NAMALWA (cell line): Measurements from ENCODE around the gene ADCYAP1R1.

Experiments
- DNase-seq: peaks from one replicate; pipeline ENCODE4 v3.0.0-alpha.2; 2015; ENCODE audit warnings: low spot score

Gene ADCYAP1R1

GRCh38 chr7:31051598-31052486, at the start of gene ADCYAP1R1:
Gene ADCYAP1R1 (plus strand): TSS chr7:31052308. CDS start chr7:31063265, 10,957 bp downstream.
- DNase-seq: no peak

- DNase-seq: no peak
Measured at GRCh38 chr7:31003097-31003496, 49.0 kb upstream of the ADCYAP1R1 start.

GRCh38 chr7:31003721-31004120, 48.4 kb upstream of the ADCYAP1R1 start:
- DNase-seq: no peak

- DNase-seq: no peak
Measured at GRCh38 chr7:31004393-31004792, 47.7 kb upstream of the ADCYAP1R1 start.

- DNase-seq: no peak
Measured at GRCh38 chr7:31006857-31007256, 45.3 kb upstream of the ADCYAP1R1 start.

DNA sequence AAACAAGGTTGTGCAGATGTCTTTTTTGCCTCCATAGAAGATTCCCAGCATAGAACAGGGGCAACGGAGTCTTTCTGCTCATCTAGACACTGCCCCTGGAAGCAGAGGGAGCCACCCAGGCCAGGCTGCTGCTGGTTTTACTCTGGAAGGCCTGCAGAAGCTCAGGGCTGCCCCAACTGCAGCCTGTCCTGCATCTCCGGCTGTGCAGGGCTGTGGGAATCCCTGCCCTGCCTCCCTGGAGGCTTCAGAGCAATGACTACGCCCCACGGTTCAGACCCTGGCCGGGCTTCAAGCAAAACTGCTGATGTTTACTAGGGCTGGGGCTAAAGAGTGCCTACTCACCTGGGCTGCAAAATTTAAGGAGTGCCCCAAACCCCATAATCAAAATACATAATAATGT, 44.5 kb upstream of the ADCYAP1R1 start:
- no peak for DNase-seq

GRCh38 chr7:31014826-31015225, 37.3 kb upstream of the ADCYAP1R1 start:
- DNase-seq: no peak

- no peak for DNase-seq
Measured at GRCh38 chr7:31017032-31017675, 35.0 kb upstream of the ADCYAP1R1 start.

GRCh38 chr7:31017721-31018120, 34.4 kb upstream of the ADCYAP1R1 start:
- DNase-seq: no peak

DNA sequence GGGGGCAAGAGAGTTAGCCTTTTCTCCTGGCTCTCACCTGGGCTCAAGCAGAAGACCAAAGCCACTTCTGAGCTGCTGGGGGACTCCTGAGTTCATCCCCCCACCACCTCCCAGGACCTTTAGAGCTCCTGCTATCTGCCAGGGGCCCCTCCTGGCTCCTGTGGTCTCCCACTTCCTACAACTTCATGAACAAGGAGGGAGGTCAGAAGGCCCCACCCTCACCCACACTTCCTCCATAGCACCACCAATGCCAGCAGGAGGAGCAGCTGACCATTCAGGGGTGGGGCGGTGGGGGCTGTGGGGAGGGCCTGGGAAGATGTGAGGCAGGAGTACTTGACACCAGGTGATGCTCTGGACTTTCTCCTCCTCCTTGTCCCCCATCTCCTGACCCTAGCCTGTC, 32.6 kb upstream of the ADCYAP1R1 start:
- no peak for DNase-seq

- no peak for DNase-seq
Measured at GRCh38 chr7:31020161-31020560, 31.9 kb upstream of the ADCYAP1R1 start.

DNA sequence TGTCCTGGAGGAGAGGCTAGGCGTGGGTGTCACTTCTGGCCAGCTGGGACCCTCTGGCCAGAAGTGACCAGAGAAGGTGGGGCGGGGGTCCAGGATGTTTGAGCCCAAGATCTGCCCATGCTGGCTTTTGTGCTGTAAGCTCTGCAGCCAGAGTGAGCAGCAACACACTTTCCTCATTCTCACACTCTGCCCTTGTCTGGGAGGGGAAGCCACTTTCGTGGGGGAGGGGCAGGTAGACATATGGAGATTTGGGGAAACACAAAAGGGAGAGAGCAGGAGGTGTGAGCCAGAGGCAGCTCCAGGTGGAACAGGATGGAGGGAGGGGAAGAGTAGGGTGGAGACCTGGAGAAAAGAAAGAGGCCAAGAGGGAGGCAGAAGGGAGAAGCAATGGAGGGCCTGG, 31.5 kb upstream of the ADCYAP1R1 start:
- no peak for DNase-seq

DNA sequence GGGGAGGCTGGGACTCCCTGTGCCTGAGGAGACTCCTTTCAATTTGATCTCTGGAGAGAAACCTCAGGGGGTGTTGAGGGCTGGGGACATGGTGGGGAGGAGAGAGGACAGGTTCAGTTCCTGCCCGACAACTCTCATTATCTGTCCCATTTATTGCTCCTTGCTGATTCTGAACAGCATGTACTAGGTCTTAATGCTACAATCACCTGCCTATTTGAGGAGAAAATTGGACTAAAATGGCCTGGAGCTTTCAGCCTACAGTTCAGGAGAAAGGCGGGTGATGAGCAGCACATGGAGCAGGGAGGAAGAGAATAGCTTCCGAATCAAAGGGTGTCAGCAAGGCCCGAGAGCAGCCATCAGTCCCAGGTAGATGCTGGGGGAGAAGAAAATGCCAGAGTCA, 30.0 kb upstream of the ADCYAP1R1 start:
- no peak for DNase-seq

DNA sequence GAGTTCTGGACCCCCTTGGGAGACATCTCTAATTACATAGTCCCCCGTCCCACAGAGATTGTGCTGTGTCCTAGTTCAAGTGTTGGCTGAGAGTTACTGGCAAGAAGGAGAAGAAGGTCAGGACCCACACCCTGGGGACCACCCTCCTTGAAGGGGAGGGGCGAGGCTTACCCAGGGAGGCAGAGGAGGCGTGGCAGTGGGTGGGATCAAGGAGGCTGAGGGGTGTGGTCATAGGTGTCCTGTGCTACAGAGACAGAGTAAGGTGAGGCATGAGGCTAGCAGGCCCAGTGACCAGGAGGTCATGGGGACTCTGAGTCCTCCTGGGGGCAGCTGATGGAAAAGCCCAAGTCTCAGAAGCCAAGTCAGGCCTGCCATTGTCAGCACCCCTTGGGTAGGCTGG, 29.4 kb upstream of the ADCYAP1R1 start:
- DNase-seq: peak; percentile 10

DNA sequence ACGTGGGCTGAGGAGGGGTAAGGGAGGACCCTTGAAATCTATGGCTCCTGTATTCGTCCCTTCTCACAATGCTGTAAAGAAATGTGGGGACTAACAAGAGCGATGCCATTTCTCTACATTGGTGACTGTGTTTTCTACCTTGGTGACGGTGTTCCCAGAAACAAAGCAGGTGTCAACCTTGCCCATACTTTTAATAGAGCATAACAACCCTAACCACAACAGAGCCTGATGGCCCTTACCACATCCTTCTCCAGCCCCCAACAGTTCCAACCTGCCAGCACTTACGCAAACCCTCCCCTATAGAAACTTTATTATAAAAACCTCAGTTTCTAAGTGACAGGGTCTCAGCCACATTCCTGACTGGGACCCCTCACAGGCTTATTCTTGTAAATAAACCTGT, 28.2 kb upstream of the ADCYAP1R1 start:
- no peak for DNase-seq

GRCh38 chr7:31027161-31027965, 24.7 kb upstream of the ADCYAP1R1 start:
- DNase-seq: no peak

DNA sequence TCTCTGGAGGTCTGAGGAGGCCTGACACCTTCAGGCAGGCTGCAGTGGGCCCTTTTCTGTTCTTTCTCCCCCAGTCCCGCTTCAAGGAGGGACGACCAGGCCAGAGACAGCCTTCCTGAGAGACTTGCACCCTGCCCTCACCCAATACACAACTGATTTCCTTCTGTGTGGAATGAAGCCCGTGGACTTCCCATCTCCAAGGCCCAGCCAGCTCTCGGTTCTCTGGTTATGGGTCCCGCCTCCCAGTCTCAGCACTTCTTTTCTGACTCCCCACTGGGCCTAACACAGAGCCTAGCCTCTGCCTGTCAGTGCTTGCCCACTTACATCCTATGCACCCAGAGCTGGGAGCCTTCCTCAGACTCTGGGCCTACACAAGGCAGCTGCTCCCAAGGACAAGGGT, 24.1 kb upstream of the ADCYAP1R1 start:
- no peak for DNase-seq

DNA sequence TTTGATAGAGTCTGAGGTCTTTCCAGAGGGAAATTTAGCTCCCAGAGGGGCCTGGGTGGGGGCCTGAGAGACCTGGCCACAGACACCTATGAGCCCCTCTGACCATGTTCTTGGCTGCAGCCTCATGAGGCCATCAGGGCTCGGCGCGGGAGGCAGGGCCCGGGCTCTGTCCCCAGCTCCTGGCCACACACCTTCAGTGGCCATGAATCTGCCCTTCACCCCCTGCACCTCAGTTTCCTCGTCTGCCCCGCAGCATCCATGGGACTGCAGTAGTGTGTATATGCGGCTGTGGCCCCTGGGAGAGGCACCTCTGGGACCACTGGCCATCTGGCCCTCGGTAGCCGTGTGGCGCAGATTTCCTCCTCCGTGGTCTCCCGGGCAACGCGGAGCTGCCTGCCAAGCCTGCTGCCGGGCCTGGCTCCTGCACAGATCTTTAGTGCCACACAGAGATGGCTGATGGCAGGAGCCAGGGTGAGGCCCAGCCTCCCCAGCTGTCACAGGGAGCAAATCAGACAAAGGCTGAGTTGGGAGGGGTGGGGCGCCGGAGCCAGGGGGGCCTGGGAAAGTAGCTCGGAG, 23.6 kb upstream of the ADCYAP1R1 start:
- DNase-seq: no peak

DNA sequence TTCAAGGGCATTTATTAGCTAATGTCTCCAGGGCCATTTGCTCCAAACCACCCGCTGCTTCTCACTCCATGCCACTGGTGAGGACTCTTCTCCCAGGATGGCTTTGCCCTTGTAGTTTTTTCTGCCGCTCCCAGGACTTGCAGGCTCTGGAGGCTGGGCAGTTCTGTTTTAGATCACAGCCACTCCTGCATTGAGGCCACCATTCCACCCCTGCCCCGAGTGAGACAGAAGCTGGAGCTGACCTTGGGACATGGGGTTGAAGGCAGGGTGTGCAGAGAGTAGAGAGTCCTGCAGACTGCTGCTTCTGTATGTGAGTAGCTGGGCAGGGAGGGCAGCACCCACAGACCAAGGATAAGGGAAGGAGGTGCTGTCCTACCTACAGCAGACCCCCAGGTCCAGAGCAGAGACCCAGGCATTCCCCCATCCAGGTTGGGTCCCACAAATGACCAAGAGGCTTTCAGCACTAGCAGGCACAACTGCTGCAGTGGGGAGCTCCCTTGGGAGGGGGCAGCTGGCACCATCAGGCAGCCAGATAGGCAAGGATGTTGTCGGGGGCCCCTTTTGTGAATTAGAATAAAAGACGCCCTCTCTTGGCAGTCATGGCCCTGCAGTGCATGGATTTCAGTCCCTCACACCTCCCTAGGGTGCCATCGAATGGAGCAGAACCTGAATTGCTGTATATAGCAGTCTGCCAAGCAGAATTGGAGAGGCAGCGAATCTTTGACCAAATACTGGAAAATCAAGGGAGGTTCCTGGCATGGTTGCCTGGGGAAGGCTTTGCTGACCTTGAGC, 22.7 kb upstream of the ADCYAP1R1 start:
- no peak for DNase-seq

- DNase-seq: no peak
Measured at GRCh38 chr7:31033674-31034300, 18.3 kb upstream of the ADCYAP1R1 start.

DNA sequence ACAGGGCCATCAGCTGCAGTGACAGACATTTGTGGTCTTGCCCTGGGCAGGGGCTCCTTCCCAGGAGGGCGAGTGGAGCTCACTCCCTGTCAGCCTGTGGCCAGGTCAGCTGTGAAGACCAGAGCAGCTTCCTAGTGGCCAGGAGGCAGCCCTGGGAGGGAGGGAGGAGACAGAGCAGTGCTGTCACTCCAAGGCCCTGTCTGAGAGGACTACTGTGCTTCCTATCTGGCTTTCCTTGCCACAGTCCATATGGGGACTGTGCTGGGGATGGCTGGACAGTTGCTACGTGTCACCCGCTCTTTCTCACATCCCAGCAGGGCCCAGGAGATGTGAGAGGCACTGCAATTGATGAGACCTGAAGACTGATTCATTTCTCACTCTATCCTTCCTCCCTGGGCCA, 15.2 kb upstream of the ADCYAP1R1 start:
- no peak for DNase-seq
